Spleen (tissue), 11 donors: Measurements from ENCODE around the gene YPEL2. TPM values are rescaled to one million over a fixed set of nuclear protein-coding genes. Genes with fewer than 3 reads are reported as not detected.
A peak's percentile ranks its signal among the peaks of the same experiment; 100 is the strongest.
"Not testable (repeated sequence)": the region's sequence is repeated elsewhere in the genome, so short reads cannot be mapped to it uniquely, and the experiment has no call there.

Experiments used
- DNase-seq: peaks from one replicate; pipeline ENCODE4 v3.0.0-alpha.2; 2020
- H3K27ac ChIP-seq, 8 donors: fragments of 200-600 bp; sonication (generic) in 7 of 8; 1 replicate in 4 of 8; 2 replicates in 4 of 8; pipeline versions ENCODE4 v1.5.0 to v1.8.0; 2016 to 2021; ENCODE audit warnings: inconsistent platforms in 4 of 8, mild to moderate bottlenecking in 4 of 8, moderate library complexity in 1 of 8
- H3K27me3 ChIP-seq, 7 donors: fragments of 200-600 bp; sonication (generic) in 6 of 7; replicated peaks in 1 of 7; 1 replicate in 4 of 7; 2 replicates in 3 of 7; pipeline versions ENCODE4 v1.5.0 to v1.8.0; 2016 to 2021; ENCODE audit warnings: inconsistent platforms in 3 of 7, mild to moderate bottlenecking in 1 of 7
- H3K36me3 ChIP-seq, 6 donors: fragments of 200-600 bp; sonication (generic) in 5 of 6; 1 replicate in 4 of 6; 2 replicates in 2 of 6; pipeline versions ENCODE4 v1.5.0 to v1.8.0; 2016 to 2021; ENCODE audit warnings: inconsistent platforms in 2 of 6
- H3K4me1 ChIP-seq, 6 donors: fragments of 200-600 bp; sonication (generic) in 5 of 6; 1 replicate in 3 of 6; 2 replicates in 3 of 6; pipeline versions ENCODE4 v1.5.0 to v1.8.0; 2016 to 2021; ENCODE audit warnings: inconsistent platforms in 3 of 6
- H3K4me3 ChIP-seq, 8 donors: fragments of 200-600 bp; sonication (generic) in 7 of 8; 1 replicate in 4 of 8; 2 replicates in 4 of 8; pipeline versions ENCODE4 v1.5.0 to v1.8.0; 2016 to 2021; ENCODE audit warnings: inconsistent platforms in 4 of 8, mild to moderate bottlenecking in 4 of 8, moderate library complexity in 2 of 8
- H3K9me3 ChIP-seq, 8 donors: fragments of 200-600 bp; sonication (generic) in 7 of 8; 1 replicate in 4 of 8; 2 replicates in 4 of 8; pipeline versions ENCODE4 v1.5.0 to v1.8.0; 2016 to 2021; ENCODE audit warnings: inconsistent platforms in 4 of 8
- POLR2A ChIP-seq, 3 donors: fragments of 450-650 bp; IDR thresholded peaks; one replicate each; pipeline ENCODE4 v1.5.1; 2017; ENCODE audit warnings: antibody characterized with exemption in 3 of 3, mild to moderate bottlenecking in 1 of 3
- POLR2AphosphoS5 ChIP-seq, 3 donors: sonication (generic); formaldehyde crosslinking; IDR thresholded peaks; one replicate each; pipeline ENCODE4 v1.5.1; 2017; ENCODE audit warnings: antibody characterized with exemption in 3 of 3
- WGBS, 5 donors: extraction: QIAGEN DNeasy Blood & Tissue Kit in 3 of 5; methylation state at CpG; one replicate each; pipeline versions ENCODE4 v1.1.5 to v1.1.7; 2013 to 2018; 5-methylcytosine and 5-hydroxymethylcytosine counted together
- intact Hi-C: fragments of 100-400 bp; cut with DNase I; formaldehyde crosslinking; loops from one replicate; pipeline ENCODE4 v1.15.0; 2023; ENCODE audit warnings: low total_unique reads
- polyA plus RNA-seq, 3 donors: library from polyadenylated mRNA; stranded (reverse); fragments of 200-250 nt; gene quantifications; one replicate each; pipeline ENCODE4 v1.2.1, GENCODE V29; 2013
- total RNA-seq, 7 donors: library from RNA; depleted of rRNA in 3 of 7; stranded (reverse); fragments of >200 nt in 3 of 7; fragmentation: NEBNext Ultra II Directional in 4 of 7; extraction: Animal tissue kit (Norgen Biotek cat#: 25700) in 4 of 7; gene quantifications; one replicate each; pipeline versions ENCODE4 v1.1.0 to v1.2.1, GENCODE V29; 2016 to 2021
- TF ChIP-seq, protein P1 (sequence below), 11 experiments: fragments of 200-600 bp in 7 of 11; fragments of 450-650 bp in 4 of 11; sonication (generic) in 4 of 11; IDR thresholded peaks in 8 of 11; conservative IDR thresholded peaks in 3 of 11; 1 replicate in 7 of 11; 2 replicates in 4 of 11; pipeline versions ENCODE4 v1.4.0 to v1.8.0; 2016 to 2021; ENCODE audit warnings: antibody characterized with exemption in 11 of 11, inconsistent platforms in 4 of 11, mild to moderate bottlenecking in 1 of 11
- donor health status: healthy with polysubstance abuse.
- donor health status: DM: no; HTN: no; CAD: no; lungs with moderate emphysema.
- donor health status: DM: no; HTN: no; CAD: no.
- donor health status: Bipolar disorder and iron deficiency.
- donor health status: healthy.
- donor health status: DM: no; HTN: no; CAD: no.
- donor health status: DM: yes; HTN: yes; CAD: no.

Gene YPEL2
- total and polyA plus RNA-seq, 10 donors, result 6.7 to 45.6 (median 30.5) TPM

DNA sequence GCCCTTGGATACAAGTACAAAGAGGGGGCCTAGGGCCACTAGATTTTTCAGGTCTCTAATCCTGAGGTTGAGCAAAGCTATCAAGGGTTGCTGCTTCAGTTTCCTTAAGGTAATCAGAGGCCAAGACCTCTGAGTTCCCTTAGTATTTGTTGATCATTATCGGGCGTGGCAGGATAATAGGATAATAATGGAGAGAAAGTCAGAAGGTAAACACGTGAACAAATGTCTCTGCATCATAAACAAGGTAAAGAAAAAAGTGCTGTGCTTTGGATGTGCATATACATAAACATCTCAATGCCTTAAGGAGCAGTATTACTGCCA is 41.5 kb upstream of the YPEL2 start:
- peaks cover 0 to 33% (median 14%) of the 10 kb centered on the region in 6 donors for H3K4me1 ChIP-seq
- TF ChIP-seq, protein P1, sequence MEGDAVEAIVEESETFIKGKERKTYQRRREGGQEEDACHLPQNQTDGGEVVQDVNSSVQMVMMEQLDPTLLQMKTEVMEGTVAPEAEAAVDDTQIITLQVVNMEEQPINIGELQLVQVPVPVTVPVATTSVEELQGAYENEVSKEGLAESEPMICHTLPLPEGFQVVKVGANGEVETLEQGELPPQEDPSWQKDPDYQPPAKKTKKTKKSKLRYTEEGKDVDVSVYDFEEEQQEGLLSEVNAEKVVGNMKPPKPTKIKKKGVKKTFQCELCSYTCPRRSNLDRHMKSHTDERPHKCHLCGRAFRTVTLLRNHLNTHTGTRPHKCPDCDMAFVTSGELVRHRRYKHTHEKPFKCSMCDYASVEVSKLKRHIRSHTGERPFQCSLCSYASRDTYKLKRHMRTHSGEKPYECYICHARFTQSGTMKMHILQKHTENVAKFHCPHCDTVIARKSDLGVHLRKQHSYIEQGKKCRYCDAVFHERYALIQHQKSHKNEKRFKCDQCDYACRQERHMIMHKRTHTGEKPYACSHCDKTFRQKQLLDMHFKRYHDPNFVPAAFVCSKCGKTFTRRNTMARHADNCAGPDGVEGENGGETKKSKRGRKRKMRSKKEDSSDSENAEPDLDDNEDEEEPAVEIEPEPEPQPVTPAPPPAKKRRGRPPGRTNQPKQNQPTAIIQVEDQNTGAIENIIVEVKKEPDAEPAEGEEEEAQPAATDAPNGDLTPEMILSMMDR (IDR thresholded peaks at IDR 0.05 in 8 of 11, conservative IDR thresholded peaks at IDR 0.05 in 3 of 11), result no peak
- TF ChIP-seq POLR2AphosphoS5 (IDR thresholded peaks at IDR 0.05) (no peak), POLR2A (IDR thresholded peaks at IDR 0.05) (no peak)
- H3K27me3 ChIP-seq, result no peaks in the 10 kb centered on the region
- no peak overlapping the region for H3K4me3 ChIP-seq
- no peaks in the 10 kb centered on the region for H3K36me3 ChIP-seq
- intact Hi-C loops, result no loop called here
- peak overlapping the region in 4 of 8 donors; percentile 23 to 51 (median 40) for H3K27ac ChIP-seq
- H3K9me3 ChIP-seq, result no peaks in the 10 kb centered on the region
- no peak for DNase-seq
- WGBS, 5 donors, result 45 to 71% (median 60%) methylated on average over 3 of the region's 3 CpGs

DNA sequence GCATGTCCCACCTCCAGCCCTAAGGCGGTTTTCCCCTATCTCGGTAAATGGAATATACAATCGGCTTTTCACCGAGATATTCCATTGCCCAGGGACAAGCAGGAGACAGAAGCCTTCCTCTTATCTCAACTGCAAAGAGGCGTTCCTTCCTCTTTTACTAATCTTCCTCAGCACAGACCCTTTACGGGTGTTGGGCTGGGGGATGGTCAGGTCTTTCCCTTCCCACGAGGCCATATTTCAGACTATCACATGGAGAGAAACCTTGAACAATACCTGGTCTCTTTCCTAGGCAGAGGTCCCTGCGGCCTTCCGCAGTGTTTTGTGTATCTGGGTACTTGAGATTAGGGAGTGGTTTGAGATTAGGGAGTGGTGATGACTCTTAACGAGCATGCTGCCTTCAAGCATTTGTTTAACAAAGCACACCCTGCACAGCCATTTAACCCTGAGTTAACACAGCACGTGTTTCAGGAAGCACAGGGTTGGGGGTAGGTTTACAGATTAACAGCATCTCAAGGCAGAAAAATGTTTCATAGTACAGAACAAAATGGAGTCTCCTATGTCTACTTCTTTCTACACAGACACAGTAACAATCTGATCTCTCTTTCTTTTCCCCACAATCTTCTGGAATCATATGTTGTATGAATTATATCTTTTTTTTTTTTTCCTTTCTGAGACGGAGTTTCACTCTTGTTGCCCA is 41.0 kb upstream of the YPEL2 start:
- DNase-seq, H3K9me3 ChIP-seq, H3K4me3 ChIP-seq, H3K36me3 ChIP-seq, H3K27me3 ChIP-seq, intact Hi-C loops: not testable (repeated sequence)
- TF ChIP-seq POLR2AphosphoS5 (IDR thresholded peaks at IDR 0.05), result peak in 1 of 3 donors; percentile 48
- H3K27ac ChIP-seq, result peak overlapping the region in 4 of 8 donors; percentile 23 to 51 (median 40)
- WGBS, 5 donors, result 16 to 21% (median 16%) methylated on average over 12 of the region's 12 CpGs
- H3K4me1 ChIP-seq, result peaks cover 0 to 33% (median 14%) of the 10 kb centered on the region in 6 donors

DNA sequence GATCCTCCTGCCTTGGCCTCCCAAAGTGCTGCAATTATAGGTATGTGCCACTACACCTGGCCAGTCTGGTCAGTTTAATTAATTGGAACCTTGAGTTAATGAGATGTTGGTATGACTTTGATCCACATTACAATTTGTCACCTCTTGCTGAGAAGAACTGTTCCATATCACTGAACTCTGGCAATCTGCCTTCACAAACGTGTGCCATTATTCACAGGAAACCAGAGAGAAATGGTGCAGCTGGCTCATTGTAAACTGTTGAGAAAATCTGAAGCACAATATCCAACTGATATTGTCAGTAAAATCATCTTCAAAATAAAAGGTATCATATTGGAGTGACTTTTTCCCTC is 39.3 kb upstream of the YPEL2 start:
- no peak for DNase-seq
- Histone ChIP-seq H3K36me3 (no peaks in the 10 kb centered on the region), H3K27ac (no peak overlapping the region), H3K27me3 (no peaks in the 10 kb centered on the region), H3K4me1 (peaks cover 0 to 33% (median 14%) of the 10 kb centered on the region in 6 donors), H3K9me3 (no peaks in the 10 kb centered on the region), H3K4me3 (no peak overlapping the region)
- TF ChIP-seq POLR2A (IDR thresholded peaks at IDR 0.05) (no peak), POLR2AphosphoS5 (IDR thresholded peaks at IDR 0.05) (no peak)
- TF ChIP-seq, protein P1 (IDR thresholded peaks at IDR 0.05 in 8 of 11, conservative IDR thresholded peaks at IDR 0.05 in 3 of 11), result no peak
- intact Hi-C loops, result no loop called here
- 15 to 38% (median 24%) methylated on average over 1 of the region's 1 CpG for WGBS, 5 donors

DNA sequence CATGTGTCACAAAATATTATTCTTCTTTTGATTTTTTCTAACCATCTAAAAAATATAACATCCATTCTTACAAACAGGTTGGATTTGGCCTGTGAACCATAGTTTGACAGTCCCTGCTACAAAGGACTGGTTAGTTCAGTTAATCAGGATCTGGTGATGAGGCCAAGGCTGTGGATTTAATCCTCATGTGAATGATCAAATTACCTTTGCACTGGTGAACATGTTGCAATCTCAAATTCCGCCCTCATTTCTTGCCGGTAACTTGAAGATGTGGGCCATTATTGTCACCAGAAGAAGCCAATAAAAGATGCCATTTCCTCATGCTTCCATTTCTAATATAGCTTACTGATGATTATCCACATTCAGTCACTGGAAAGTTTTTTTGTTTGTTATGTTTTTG is 35.3 kb upstream of the YPEL2 start:
- Histone ChIP-seq H3K27ac (no peak overlapping the region), H3K4me3 (no peak overlapping the region), H3K9me3 (no peaks in the 10 kb centered on the region), H3K27me3 (no peaks in the 10 kb centered on the region), H3K36me3 (no peaks in the 10 kb centered on the region), H3K4me1 (peaks cover 0 to 4% (median 0%) of the 10 kb centered on the region in 6 donors)
- TF ChIP-seq, protein P1 (IDR thresholded peaks at IDR 0.05 in 8 of 11, conservative IDR thresholded peaks at IDR 0.05 in 3 of 11), result no peak
- TF ChIP-seq POLR2AphosphoS5 (IDR thresholded peaks at IDR 0.05) (no peak), POLR2A (IDR thresholded peaks at IDR 0.05) (no peak)
- WGBS, 5 donors, result 83 to 98% (median 96%) methylated on average over 2 of the region's 2 CpGs
- intact Hi-C loops, result no loop called here
- DNase-seq, result no peak
